Left forelimb (tissue), 1 donor: ENCODE measurements around the gene ABHD11.
"Not testable (repeated sequence)": the region's sequence is repeated elsewhere in the genome, so short reads cannot be mapped to it uniquely, and the experiment has no call there.

Source experiments
- DNase-seq: peaks from one replicate; pipeline ENCODE4 v3.0.0-alpha.2; 2018; ENCODE audit warnings: low spot score

The ABHD11 gene

GRCh38 chr7:73742753-73743641 lies 4.4 kb upstream of the ABHD11 start:
- no peak for DNase-seq

DNA sequence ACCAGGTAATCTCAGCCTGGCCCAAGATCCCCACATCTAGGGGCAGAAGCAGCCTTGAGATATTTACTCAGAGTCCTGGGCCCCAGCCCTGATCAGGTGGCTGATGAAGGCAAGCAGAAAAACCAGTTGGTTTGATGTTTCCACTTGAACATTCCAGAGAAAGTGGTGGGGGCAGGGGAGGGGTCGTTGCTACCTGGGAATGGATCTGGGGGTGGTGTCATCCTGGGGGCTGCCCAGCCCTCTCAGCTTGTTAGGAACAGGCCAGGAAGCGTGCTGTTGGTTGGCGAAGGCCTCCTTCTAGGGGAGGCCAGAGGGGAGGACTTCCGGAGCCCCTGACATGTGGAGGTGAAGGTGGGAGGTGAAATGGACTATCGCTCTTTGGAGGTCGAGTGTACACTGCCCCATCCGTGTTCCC lies 3.7 kb upstream of the ABHD11 start:
- no peak for DNase-seq

DNA sequence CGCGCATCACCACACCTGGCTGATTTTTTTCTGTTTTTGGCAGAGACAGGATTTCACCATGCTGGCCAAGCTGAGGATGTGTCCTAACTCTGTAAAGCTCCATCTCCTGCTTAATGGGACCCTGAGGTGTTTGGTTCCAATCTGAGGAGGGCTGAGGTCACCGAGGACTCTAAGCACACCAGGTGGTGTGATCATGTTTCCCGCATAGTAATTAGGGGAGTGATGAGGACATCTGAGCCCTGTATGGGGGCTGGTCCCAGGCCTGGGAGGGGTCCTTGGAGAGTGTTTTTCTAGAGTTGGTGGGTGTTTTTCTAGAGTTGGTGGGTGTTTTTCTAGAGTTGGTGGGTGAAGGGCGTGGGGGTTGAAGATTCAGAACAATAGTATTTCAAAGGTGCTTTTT lies 3.0 kb upstream of the ABHD11 start:
- no peak for DNase-seq

- DNase-seq, result no peak
Measured at GRCh38 chr7:73740771-73741170, 2.2 kb upstream of the ABHD11 start.

GRCh38 chr7:73740212-73740611 lies 1.6 kb upstream of the ABHD11 start:
- no peak for DNase-seq

- no peak for DNase-seq
Measured at GRCh38 chr7:73739387-73739767, 775 bp upstream of the ABHD11 start.

DNA sequence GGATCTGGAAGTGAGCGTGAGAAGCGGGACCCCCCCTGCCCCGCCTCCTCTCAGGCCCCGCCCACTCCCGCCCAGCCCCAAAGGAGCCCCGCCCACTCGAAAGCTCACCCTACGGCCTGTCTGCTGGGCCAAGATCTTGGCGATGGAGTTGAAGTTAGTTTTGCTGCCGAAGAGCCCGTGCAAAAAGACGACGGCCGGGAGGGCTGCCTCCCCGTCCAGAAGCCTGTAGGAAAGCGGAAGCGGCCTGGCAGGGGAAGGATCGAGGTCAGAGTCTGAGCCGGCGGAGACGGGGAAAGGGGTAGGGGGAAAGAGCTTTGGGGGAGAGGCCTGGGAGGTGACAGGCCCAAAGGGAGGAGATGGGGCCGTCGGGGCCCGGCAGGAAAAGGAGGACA lies 386 bp downstream of the ABHD11 start:
- peak; percentile 74 for DNase-seq

- no peak for DNase-seq
Measured at GRCh38 chr7:73737491-73738219, 947 bp downstream of the ABHD11 start.

- DNase-seq, result no peak
Measured at GRCh38 chr7:73736885-73737284, 1.7 kb downstream of the ABHD11 start.

DNA sequence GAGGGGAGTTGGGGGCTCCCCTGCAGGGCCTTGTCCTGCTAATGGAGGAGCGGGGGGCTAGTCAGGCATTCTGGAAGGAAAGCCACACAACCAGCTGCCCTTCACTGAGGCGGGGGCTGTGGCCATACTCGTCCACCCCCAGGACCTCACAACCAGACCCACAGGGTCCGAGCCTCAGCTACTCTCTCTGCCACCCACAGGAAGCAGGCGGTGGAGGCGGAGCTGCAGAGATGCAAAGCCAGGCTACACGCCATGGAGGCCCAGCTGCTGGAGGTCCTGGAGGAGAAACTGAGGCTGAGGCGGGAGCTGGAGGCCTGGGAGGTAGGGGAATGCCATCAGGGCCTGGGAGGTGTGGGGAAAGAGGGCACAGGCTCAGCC lies 3.1 kb downstream of the ABHD11 start:
- DNase-seq, result no peak

GRCh38 chr7:73734619-73735527 lies 3.7 kb downstream of the ABHD11 start:
- DNase-seq, result no peak

GRCh38 chr7:73732397-73732796 lies 6.2 kb downstream of the ABHD11 start:
- no peak for DNase-seq

DNA sequence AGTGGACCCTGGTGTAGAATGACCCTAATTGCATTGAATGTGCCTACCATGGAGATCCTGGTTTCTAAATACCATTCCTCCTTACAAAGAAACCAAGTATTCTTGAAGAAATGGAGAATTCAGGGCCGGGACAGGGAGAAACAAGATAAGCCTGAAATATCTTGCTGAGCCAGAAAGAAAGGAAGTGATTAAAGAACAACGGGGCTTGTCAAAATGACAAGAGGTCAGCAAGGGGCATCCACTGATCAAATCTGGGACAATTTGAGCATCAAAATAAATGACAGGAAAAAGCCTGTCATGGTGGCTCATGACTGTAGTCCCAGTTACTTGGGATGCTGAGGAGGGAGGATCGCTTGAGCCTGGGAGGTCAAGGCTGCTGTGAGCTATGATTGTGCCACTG lies 8.1 kb downstream of the ABHD11 start:
- no peak for DNase-seq

DNA sequence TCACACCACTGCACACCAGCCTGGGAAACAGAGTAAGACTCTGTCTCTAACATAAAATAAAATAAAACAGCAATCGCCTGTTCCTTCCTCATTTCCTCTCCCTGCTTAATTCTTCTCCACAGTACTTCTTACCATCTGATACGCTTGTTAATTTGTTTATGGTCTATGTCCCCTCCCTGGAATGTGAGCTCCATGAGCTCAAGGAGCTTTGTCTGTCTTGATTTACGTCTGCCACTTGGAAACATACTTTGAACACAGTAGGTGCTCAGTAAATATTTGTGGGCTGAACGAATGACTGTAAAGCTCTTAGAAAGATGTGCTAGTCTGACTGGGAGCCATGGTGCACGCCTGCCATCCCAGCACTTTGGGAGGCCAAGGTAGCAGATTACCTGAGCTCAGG lies 10.1 kb downstream of the ABHD11 start:
- DNase-seq, result no peak

DNA sequence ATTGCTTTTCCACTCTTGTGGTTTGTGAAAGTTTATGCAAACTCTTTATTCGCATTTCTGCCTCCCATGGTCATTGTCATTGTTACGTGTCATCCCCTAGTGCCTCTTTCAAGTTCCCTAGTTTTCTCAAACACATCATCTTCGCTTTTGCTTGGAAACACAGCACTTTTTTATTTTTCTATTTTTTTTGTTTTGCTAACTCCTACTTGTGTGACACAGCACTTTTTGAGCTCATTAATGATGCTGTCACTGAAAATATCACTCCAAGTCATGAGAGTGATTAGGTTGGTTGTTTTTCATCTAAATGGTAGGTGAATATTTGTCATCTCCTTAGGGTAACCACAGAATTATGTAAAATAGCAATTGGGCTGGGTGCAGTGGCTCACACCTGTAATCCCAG lies 10.7 kb downstream of the ABHD11 start:
- no peak for DNase-seq

- no peak for DNase-seq
Measured at GRCh38 chr7:73726083-73726466, 12.5 kb downstream of the ABHD11 start.

- no peak for DNase-seq
Measured at GRCh38 chr7:73723813-73724212, 14.8 kb downstream of the ABHD11 start.

DNA sequence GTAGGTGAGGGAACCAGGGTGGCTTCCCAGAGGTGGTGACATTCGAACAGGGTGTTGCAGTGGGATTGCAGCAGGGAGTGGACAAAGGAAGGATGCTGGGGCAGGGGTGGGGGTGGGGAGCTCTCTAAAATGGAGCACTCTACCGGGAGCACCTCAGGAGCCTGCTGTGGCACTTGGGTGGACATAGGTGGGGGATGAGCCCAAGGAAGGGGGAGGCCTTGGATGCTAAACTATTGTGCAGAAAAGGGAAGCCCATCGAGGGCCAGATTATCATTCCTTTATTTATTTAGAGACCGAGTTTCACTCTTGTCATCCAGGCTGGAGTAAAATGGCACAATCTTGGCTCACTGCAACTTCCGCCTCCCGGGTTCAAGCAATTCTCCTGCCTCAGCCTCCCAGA lies 15.8 kb downstream of the ABHD11 start:
- no peak for DNase-seq

GRCh38 chr7:73722182-73722581 lies 16.4 kb downstream of the ABHD11 start:
- DNase-seq, result not testable (repeated sequence)

DNA sequence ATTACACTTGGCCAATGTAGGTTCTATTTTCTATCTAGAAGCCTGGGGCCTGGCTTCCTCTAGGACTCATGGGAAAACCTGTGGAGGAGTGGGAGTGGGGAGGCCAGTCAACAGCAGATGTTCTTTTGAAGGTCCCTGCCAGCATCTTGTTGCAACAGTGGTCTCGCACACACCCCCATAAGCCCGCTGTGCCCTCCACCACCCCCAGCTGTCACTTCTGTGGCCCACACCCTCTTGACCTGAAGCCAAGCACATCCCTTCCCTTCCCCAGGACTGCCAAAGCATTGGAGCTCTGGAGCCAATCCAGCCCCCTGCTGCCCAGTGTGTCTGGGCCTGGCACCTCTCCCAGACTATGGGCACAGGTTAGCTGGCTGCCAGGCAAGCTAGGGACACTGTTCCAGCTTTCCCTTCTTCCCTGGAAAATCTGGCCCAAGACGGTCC lies 17.2 kb downstream of the ABHD11 start:
- no peak for DNase-seq

- DNase-seq, result not testable (repeated sequence)
Measured at GRCh38 chr7:73720443-73720842, 18.2 kb downstream of the ABHD11 start.

DNA sequence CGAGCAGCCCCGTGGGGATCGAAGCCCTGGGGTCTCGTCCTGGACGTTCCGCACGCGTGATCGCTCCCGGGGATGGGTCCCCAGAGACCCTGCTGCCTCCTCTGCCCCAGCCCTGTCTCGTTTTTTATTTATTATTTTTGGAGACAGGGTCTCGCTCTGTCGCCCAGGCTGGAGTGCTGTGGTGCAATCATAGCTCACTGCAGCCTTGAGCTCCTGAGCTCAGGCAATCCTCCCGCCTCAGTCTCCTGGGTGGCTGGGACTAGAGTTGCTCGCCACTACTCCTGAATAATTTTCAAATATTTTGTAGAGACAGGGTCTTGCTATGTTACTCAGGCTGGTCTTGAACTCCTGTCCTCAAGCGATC lies 18.8 kb downstream of the ABHD11 start:
- DNase-seq, result no peak
